Measurements from ENCODE around the gene TNRC6B.

- no peak for TF ChIP-seq CTCF (conservative IDR thresholded peaks at IDR 0.05; ENCODE audit: low read depth, low read length)
- TF ChIP-seq EZH2 (IDR thresholded peaks at IDR 0.05; ENCODE audit: borderline replicate concordance, low read depth, low read length, poor library complexity, severe bottlenecking), result no peak
Observed at GRCh38 chr22:40345271-40345670, 167.5 kb downstream of the TNRC6B start.
